Aorta (tissue), 5 donors: ENCODE data around the gene ACTL8. TPM values are rescaled to one million over a fixed set of nuclear protein-coding genes. Genes with fewer than 3 reads are reported as not detected.

ENCODE experiments used
- ATAC-seq: fragments of 200-7000 bp; cut with Tn5 transposase; one replicate; pipeline ENCODE4 v1.9.1; 2022; ENCODE audit warnings: moderate library complexity; ENCODE audit not compliant: low FRiP score
- DNase-seq, 2 donors: peaks; one replicate each; pipeline ENCODE4 v3.0.0-alpha.2; 2020
- H3K27ac ChIP-seq, 2 donors: one replicate each; pipeline ENCODE4 v1.5.1; 2013; ENCODE audit warnings: low read length in 2 of 2, mild to moderate bottlenecking in 2 of 2, moderate library complexity in 2 of 2, control low read depth in 1 of 2, inconsistent platforms in 1 of 2, low read depth in 1 of 2
- H3K27me3 ChIP-seq, 2 donors: one replicate each; pipeline ENCODE4 v1.6.1; 2013; ENCODE audit warnings: control low read depth in 1 of 2, low read length in 1 of 2, mild to moderate bottlenecking in 1 of 2, moderate library complexity in 1 of 2; ENCODE audit not compliant: insufficient read depth in 2 of 2, control insufficient read depth in 1 of 2
- H3K36me3 ChIP-seq, 2 donors: one replicate each; pipeline ENCODE4 v1.6.1; 2013; ENCODE audit warnings: control low read depth in 1 of 2, low read length in 1 of 2, mild to moderate bottlenecking in 1 of 2; ENCODE audit not compliant: insufficient read depth in 2 of 2, control insufficient read depth in 1 of 2
- H3K4me1 ChIP-seq, 2 donors: one replicate each; pipeline ENCODE4 v1.6.1; 2013; ENCODE audit warnings: low read length in 2 of 2, control low read depth in 1 of 2, mild to moderate bottlenecking in 1 of 2, moderate library complexity in 1 of 2; ENCODE audit not compliant: insufficient read depth in 2 of 2, control insufficient read depth in 1 of 2
- H3K4me3 ChIP-seq, 2 donors: one replicate each; pipeline ENCODE4 v1.5.1; 2013; ENCODE audit warnings: low read length in 2 of 2, control low read depth in 1 of 2, mild to moderate bottlenecking in 1 of 2
- H3K9me3 ChIP-seq: one replicate; pipeline ENCODE4 v1.6.1; 2013; ENCODE audit warnings: mild to moderate bottlenecking, low read length; ENCODE audit not compliant: control insufficient read depth
- WGBS, 2 donors: extraction: QIAGEN DNeasy Blood & Tissue Kit; methylation state at CpG; one replicate each; pipeline ENCODE4 v1.1.7; 2013; 5-methylcytosine and 5-hydroxymethylcytosine counted together
- intact Hi-C, 2 donors: fragments of 100-400 bp; cut with DNase I; formaldehyde crosslinking; loops; one replicate each; pipeline versions ENCODE4 v1.14.2 to v1.15.0; 2022
- polyA plus RNA-seq, 2 donors: library from polyadenylated mRNA; stranded (reverse); fragments of 200-250 nt; gene quantifications; one replicate each; pipeline ENCODE4 v1.2.3, GENCODE V29; 2013
- total RNA-seq, 2 donors: library from RNA; stranded (reverse); fragmentation: NEBNext Ultra II Directional; extraction: Animal tissue kit (Norgen Biotek cat#: 25700); gene quantifications; one replicate each; pipeline ENCODE4 v1.2.1, GENCODE V29; 2021
- donor health status: healthy with polysubstance abuse.
- donor health status: Bipolar disorder and iron deficiency.
- donor health status: DM: no; HTN: no; CAD: no.
- donor health status: DM: no; HTN: no; CAD: no.
- donor health status: DM: yes; HTN: yes; CAD: no.

ACTL8 gene
- total and polyA plus RNA-seq, 4 donors: not detected

GRCh38 chr1:17831597-17831996 lies 76.5 kb downstream of the ACTL8 start:
- Histone ChIP-seq H3K36me3 (no peaks in the 10 kb centered on the region), H3K27ac (no peak overlapping the region), H3K4me3 (no peak overlapping the region), H3K9me3 (no peaks in the 10 kb centered on the region), H3K4me1 (no peaks in the 10 kb centered on the region), H3K27me3 (no peaks in the 10 kb centered on the region)
- 31 to 32% methylated on average over 7 of the region's 7 CpGs for WGBS, 2 donors
- intact Hi-C loops: no loop called here
- ATAC-seq (no peak), DNase-seq (no peak)

DNA sequence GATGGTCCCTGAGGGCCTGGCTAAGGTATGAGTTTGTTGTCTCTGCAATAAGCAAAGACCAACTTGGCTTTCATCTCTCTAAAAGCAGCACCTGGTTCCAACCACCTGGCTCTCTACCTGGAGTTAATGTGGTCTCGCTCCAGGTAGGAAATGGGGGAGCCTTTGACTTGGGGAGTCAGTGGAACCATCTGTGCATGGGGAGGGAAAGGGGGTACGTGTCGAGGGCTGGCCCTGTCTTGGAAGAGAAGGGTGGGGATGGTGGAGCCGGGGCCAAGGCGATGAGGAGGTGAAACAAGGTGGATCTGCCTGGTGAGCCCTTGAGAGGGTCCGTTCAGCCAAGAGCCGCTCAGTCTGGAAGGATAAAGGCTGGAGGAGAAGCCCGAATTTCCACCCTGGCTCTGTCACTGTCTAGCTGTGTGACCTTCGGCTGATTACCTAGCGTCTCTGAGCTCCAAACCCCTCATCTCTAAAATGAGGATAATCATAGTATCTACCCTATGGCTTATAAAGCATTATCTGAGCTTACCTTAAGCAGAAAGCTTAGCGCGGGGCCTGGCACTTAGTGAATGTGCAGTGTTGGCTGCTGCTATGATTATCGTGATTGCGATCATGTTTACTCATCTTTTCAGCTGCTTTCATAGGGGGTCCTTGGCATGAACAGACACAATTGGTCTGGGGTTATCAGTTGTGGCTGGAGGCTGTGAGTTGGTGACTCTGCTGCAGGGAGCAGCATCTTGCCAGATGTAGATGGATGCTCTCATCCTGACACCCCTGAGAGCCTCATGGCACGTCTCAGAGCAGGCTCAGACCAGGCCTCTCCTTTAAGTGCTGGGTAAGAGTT lies 78.7 kb downstream of the ACTL8 start:
- intact Hi-C loops: no loop called here
- no peak overlapping the region for H3K4me3 ChIP-seq
- DNase-seq: no peak
- H3K27ac ChIP-seq: no peak overlapping the region
- no peaks in the 10 kb centered on the region for H3K27me3 ChIP-seq
- WGBS, 2 donors: 85 to 86% methylated on average over 15 of the region's 15 CpGs
- no peaks in the 10 kb centered on the region for H3K9me3 ChIP-seq
- no peaks in the 10 kb centered on the region for H3K36me3 ChIP-seq
- H3K4me1 ChIP-seq: no peaks in the 10 kb centered on the region
- no peak for ATAC-seq

- H3K36me3 ChIP-seq: no peaks in the 10 kb centered on the region
- H3K4me3 ChIP-seq: no peak overlapping the region
- intact Hi-C loops: no loop called here
- 60 to 61% methylated on average over 8 of the region's 8 CpGs for WGBS, 2 donors
- no peak overlapping the region for H3K27ac ChIP-seq
- no peak for ATAC-seq
- H3K9me3 ChIP-seq: no peaks in the 10 kb centered on the region
- DNase-seq: no peak
- no peaks in the 10 kb centered on the region for H3K4me1 ChIP-seq
- no peaks in the 10 kb centered on the region for H3K27me3 ChIP-seq
Measured at GRCh38 chr1:17834561-17835100, 79.5 kb downstream of the ACTL8 start.

- intact Hi-C loops: no loop called here
- H3K9me3 ChIP-seq: no peaks in the 10 kb centered on the region
- DNase-seq: no peak
- no peaks in the 10 kb centered on the region for H3K36me3 ChIP-seq
- H3K4me1 ChIP-seq: no peaks in the 10 kb centered on the region
- no peak overlapping the region for H3K27ac ChIP-seq
- ATAC-seq: no peak
- H3K4me3 ChIP-seq: no peak overlapping the region
- H3K27me3 ChIP-seq: no peaks in the 10 kb centered on the region
- 55 to 56% methylated on average over 12 of the region's 12 CpGs for WGBS, 2 donors
Measured at GRCh38 chr1:17837233-17838030, 82.3 kb downstream of the ACTL8 start.

- H3K36me3 ChIP-seq: no peaks in the 10 kb centered on the region
- intact Hi-C loops: no loop called here
- no peak overlapping the region for H3K4me3 ChIP-seq
- ATAC-seq (no peak), DNase-seq (no peak)
- no peaks in the 10 kb centered on the region for H3K9me3 ChIP-seq
- no peak overlapping the region for H3K27ac ChIP-seq
- H3K4me1 ChIP-seq: no peaks in the 10 kb centered on the region
- no peaks in the 10 kb centered on the region for H3K27me3 ChIP-seq
- 69 to 72% methylated on average over 8 of the region's 8 CpGs for WGBS, 2 donors
Measured at GRCh38 chr1:17839641-17840196, 84.6 kb downstream of the ACTL8 start.

DNA sequence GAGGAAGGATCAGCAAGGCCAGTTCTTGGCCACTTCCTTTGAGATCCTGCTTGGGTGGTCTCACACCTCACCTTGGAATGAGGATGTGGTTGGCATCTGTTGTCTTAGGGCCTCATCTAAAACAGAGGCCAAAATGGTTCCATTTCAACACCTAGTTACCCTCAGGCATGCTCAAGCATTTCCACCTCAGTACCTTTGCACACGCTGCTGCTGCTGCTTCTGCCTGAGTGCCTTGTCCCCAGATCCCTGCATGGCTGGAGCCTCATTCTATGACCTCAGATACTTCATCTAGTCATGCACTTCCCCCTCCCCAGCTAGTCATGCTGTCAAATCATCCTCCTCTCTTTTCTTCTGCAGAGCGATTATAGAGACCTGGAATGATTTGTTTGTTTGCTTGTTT lies 86.8 kb downstream of the ACTL8 start:
- Histone ChIP-seq H3K4me3 (no peak overlapping the region), H3K36me3 (no peaks in the 10 kb centered on the region), H3K27ac (no peak overlapping the region), H3K4me1 (no peaks in the 10 kb centered on the region), H3K9me3 (no peaks in the 10 kb centered on the region), H3K27me3 (no peaks in the 10 kb centered on the region)
- 80 to 91% methylated on average over 2 of the region's 2 CpGs for WGBS, 2 donors
- no peak for DNase-seq
- no peak for ATAC-seq
- intact Hi-C loops: no loop called here

DNA sequence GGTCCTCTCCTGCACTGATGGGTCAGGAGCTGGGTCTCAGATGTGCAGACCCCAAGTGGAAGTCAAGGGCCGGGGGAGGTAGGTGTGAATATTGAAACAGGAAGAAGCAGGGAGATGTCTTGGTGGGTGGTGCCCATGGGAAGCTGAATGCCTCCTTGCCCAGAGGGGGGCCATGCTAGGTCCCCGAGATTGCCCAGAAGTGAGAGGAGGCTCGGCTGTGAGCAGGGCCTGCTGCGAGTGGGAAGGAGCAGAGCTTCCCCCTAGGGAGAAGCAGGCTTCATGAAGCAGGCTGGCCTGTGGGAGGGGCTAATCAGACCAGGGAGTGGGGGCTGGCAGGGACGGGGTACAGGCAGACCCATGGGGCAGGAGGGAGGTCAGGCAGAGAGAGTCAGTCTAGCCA lies 87.6 kb downstream of the ACTL8 start:
- Histone ChIP-seq H3K4me1 (no peaks in the 10 kb centered on the region), H3K27me3 (no peaks in the 10 kb centered on the region), H3K4me3 (no peak overlapping the region), H3K36me3 (no peaks in the 10 kb centered on the region), H3K9me3 (peaks cover under 1% of the 10 kb centered on the region), H3K27ac (no peak overlapping the region)
- intact Hi-C loops: no loop called here
- DNase-seq (no peak), ATAC-seq (no peak)
- WGBS, 2 donors: 31 to 35% methylated on average over 5 of the region's 5 CpGs

- Histone ChIP-seq H3K36me3 (no peaks in the 10 kb centered on the region), H3K4me3 (no peak overlapping the region), H3K9me3 (peaks cover 1% of the 10 kb centered on the region), H3K4me1 (no peaks in the 10 kb centered on the region), H3K27ac (no peak overlapping the region), H3K27me3 (no peaks in the 10 kb centered on the region)
- DNase-seq: no peak
- intact Hi-C loops: no loop called here
- WGBS, 2 donors: 31 to 32% methylated on average over 10 of the region's 10 CpGs
- no peak for ATAC-seq
Measured at GRCh38 chr1:17844185-17844826, 89.2 kb downstream of the ACTL8 start.
